VCaP (cell line): ENCODE data around the gene PAPSS1.
"Not testable (repeated sequence)": the region's sequence is repeated elsewhere in the genome, so short reads cannot be mapped to it uniquely, and the experiment has no call there.

Source experiments
- H3K27ac ChIP-seq: fragments of 450-650 bp; 2 replicates; pipeline ENCODE4 v1.5.1; 2017
- TF ChIP-seq, protein P1 (sequence below): fragments of 450-650 bp; conservative IDR thresholded peaks from 2 replicates; pipeline ENCODE4 v1.5.1; 2017; ENCODE audit warnings: mild to moderate bottlenecking, moderate library complexity

The PAPSS1 gene

DNA sequence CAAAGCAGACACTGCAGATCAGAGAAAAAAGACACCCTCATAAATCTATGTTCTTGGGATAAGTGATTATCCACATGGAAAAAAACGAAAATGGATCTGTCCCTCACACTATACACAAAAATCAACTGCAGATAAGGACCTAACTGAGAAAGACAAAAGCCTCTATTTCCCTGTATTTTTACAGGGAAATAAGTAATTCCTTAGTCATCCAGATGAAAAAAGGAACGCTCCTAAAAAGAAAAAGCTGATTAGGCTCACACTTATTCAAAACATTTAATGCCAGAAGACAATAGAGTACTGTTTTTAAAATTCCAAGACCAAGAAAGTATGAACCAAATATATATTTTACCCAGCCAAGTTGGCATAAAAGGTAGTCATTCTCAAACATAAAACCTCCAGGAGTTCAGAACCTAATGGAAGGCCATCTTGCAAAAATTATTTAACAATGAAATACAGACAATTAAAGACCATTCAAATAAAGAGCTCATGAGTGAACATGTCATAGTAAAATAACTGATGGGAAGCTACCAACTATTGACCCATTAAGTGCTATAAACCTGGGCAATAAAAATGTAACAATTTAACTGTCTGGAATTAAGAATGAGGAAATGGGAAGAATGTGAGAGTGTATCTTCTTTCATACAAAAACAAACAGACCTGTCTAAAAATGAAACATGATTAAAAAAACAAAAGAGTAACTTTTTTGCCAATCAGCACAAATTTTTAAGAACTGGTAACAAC is 20.4 kb downstream of the PAPSS1 start:
- no peak overlapping the region for H3K27ac ChIP-seq

GRCh38 chr4:107696187-107696586 is 23.8 kb downstream of the PAPSS1 start:
- not testable (repeated sequence) for H3K27ac ChIP-seq

More for the DNA sequence above, 20.4 kb downstream of the PAPSS1 start:
- TF ChIP-seq, protein P1, sequence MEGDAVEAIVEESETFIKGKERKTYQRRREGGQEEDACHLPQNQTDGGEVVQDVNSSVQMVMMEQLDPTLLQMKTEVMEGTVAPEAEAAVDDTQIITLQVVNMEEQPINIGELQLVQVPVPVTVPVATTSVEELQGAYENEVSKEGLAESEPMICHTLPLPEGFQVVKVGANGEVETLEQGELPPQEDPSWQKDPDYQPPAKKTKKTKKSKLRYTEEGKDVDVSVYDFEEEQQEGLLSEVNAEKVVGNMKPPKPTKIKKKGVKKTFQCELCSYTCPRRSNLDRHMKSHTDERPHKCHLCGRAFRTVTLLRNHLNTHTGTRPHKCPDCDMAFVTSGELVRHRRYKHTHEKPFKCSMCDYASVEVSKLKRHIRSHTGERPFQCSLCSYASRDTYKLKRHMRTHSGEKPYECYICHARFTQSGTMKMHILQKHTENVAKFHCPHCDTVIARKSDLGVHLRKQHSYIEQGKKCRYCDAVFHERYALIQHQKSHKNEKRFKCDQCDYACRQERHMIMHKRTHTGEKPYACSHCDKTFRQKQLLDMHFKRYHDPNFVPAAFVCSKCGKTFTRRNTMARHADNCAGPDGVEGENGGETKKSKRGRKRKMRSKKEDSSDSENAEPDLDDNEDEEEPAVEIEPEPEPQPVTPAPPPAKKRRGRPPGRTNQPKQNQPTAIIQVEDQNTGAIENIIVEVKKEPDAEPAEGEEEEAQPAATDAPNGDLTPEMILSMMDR, result no peak

GRCh38 chr4:107693132-107693531 is 26.9 kb downstream of the PAPSS1 start:
- TF ChIP-seq, protein P1, result no peak
- H3K27ac ChIP-seq, result no peak overlapping the region

DNA sequence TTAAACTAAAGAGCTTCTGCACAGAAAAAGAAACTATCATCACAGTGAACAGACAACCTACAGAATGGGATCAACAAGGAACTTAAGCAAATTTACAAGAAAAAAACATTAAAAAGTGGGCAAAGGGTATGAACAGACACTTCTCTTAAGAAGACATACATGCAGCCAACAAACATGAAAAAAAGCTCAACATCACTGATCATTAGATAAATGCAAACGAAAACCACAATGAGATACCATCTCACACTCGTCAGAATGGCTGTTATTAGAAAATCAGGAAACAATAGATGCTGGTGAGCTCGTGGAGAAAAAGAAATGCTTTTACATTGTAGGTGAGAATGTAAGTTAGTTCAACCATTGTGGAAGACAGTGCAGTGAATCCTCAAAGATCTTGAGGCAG is 27.8 kb downstream of the PAPSS1 start:
- TF ChIP-seq, protein P1, result no peak
- no peak overlapping the region for H3K27ac ChIP-seq

DNA sequence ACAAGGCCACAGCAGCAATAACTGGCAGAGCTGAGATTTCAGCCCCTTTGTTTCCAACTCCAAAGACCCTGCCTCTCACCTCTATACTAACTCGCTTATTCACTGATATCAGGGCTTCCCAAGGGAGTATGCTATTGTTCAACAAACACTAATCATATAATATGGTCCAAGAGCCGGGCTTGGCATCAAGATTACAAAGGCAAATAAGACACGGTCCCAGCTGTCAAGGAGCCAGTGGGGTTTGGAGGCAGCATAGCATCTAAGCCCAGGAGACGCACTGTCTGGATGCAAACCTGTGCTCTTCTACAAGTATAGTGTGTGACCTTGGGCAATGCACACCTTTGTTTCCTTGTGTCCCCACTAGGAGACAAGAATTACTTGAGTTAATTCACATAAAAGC is 28.7 kb downstream of the PAPSS1 start:
- TF ChIP-seq, protein P1, result no peak
- H3K27ac ChIP-seq, result no peak overlapping the region

DNA sequence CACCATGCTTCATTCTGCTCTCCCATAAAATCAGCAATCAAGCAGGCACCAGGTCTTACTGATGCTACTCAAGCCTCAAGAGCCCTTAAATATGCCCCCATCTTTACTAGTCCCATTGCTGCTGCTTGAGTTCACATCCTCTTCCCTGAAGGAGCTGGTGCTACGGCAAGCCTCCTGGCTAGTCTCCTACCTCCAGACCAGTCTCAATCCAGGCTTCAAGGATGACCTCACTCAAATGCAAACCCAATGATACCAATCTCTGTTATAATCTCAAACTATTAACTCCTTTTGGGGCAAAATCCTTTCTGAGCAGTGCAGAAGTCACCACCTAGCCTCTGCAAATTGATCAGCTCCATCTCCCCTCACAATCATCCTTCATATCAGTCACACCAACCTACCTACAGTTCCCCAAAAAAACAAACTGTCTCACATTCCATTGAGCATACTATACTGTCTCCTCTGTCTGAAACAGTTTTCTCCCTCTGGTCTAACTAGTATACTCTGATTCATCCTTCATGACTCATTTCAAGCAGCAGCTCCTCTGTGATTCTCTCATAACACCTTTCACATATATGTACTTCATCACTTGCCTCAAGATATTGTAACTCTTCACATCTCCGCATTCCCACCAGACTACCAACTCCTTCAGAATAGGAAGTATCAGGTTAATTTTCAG is 30.0 kb downstream of the PAPSS1 start:
- TF ChIP-seq, protein P1, result no peak
- no peak overlapping the region for H3K27ac ChIP-seq

GRCh38 chr4:107688421-107688820 is 31.6 kb downstream of the PAPSS1 start:
- H3K27ac ChIP-seq, result no peak overlapping the region
- TF ChIP-seq, protein P1, result no peak

GRCh38 chr4:107685740-107686139 is 34.3 kb downstream of the PAPSS1 start:
- TF ChIP-seq, protein P1, result no peak
- 0 out of 2 replicates have a peak overlapping the region, but pooled peaks have one; percentile 54 for H3K27ac ChIP-seq
